ENCODE data around the gene CASP5.
A peak's percentile ranks its signal among the peaks of the same experiment; 100 is the strongest.

CASP5 gene

DNA sequence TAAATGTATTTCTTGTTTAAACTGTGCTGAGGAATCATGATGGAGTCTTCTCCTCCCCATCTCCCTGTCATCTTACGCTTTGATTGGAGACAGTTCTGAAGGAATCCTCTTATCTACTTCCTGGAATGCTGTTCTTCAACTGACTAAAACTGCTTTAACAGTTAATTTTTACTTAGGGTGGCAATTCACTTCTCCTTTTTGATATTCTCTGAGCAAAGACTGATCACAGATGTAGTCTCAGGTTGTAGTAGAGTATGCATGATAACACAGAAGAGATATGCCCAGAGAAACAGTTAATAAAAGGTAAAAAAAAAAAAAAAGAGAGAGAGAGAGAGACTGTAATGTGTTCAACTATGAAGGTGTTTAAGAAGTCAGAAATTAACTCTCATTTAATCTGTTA, 1.4 kb upstream of the CASP5 start:
- Histone ChIP-seq H3K27me3 (replicated peaks) (no peaks in the 10 kb centered on the region), H3K4me3 (ENCODE audit: low read depth, low read length) (no peak overlapping the region), H3K36me3 (replicated peaks) (no peaks in the 10 kb centered on the region), H3K27ac (no peak overlapping the region)
- TF ChIP-seq, protein P1, sequence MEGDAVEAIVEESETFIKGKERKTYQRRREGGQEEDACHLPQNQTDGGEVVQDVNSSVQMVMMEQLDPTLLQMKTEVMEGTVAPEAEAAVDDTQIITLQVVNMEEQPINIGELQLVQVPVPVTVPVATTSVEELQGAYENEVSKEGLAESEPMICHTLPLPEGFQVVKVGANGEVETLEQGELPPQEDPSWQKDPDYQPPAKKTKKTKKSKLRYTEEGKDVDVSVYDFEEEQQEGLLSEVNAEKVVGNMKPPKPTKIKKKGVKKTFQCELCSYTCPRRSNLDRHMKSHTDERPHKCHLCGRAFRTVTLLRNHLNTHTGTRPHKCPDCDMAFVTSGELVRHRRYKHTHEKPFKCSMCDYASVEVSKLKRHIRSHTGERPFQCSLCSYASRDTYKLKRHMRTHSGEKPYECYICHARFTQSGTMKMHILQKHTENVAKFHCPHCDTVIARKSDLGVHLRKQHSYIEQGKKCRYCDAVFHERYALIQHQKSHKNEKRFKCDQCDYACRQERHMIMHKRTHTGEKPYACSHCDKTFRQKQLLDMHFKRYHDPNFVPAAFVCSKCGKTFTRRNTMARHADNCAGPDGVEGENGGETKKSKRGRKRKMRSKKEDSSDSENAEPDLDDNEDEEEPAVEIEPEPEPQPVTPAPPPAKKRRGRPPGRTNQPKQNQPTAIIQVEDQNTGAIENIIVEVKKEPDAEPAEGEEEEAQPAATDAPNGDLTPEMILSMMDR (IDR thresholded peaks at IDR 0.05; ENCODE audit: low read depth, low read length, missing control alignments): no peak
- in situ Hi-C loops (cut with HindIII; ENCODE audit: low pct_ligation_motif_present, low sequenced_read_pairs): no loop called here
- no peak for DNase-seq

DNA sequence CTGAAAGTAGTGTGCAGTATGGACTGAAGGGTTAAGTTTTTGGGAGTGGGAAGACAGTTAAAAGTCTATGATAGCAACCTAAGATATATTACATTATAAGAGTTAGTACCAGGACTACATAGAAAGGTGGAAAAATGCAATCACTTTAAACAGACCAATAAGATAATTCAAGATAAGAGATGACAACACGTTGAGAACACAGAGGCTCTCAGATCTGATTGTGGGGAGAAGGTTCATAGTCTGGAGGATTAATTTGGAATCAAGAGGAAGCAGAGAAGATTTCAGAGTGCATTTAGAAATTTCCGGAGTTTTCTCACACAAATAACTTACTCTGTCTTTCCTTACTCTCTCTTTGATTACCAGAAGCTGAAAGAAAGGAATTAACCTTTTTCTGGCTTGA, 441 bp downstream of the CASP5 start:
- TF ChIP-seq, protein P1 (IDR thresholded peaks at IDR 0.05; ENCODE audit: low read depth, low read length, missing control alignments): no peak
- DNase-seq: no peak
- Histone ChIP-seq H3K27ac (no peak overlapping the region), H3K4me3 (ENCODE audit: low read depth, low read length) (no peak overlapping the region), H3K36me3 (replicated peaks) (no peaks in the 10 kb centered on the region), H3K27me3 (replicated peaks) (no peaks in the 10 kb centered on the region)
- in situ Hi-C loops (cut with HindIII; ENCODE audit: low pct_ligation_motif_present, low sequenced_read_pairs): no loop called here

DNA sequence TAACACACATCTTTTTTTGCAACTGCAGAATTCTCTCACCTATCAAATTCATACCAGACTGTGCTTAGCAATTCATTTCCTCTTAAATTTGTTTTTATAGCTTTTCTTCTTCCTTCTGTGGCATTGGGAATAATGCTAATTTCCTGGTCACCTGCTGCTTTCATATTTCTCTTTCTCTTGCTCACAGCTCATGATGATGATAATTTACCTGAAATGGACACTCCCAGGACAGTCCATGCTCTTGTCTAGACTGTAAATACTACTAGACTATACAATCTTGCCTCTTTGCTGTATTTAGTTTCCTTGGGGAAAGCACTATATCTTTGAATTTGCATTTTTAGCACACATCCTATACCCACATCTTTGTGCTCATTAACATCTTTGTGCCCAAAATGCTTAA, 15.5 kb downstream of the CASP5 start:
- no peaks in the 10 kb centered on the region for H3K36me3 ChIP-seq (replicated peaks)
- no peak for DNase-seq
- H3K27me3 ChIP-seq (replicated peaks): no peaks in the 10 kb centered on the region
- TF ChIP-seq, protein P1 (IDR thresholded peaks at IDR 0.05; ENCODE audit: low read depth, low read length, missing control alignments): no peak
- H3K4me3 ChIP-seq (ENCODE audit: low read depth, low read length): no peak overlapping the region
- in situ Hi-C loops (cut with HindIII; ENCODE audit: low pct_ligation_motif_present, low sequenced_read_pairs): no loop called here
- no peak overlapping the region for H3K27ac ChIP-seq

DNA sequence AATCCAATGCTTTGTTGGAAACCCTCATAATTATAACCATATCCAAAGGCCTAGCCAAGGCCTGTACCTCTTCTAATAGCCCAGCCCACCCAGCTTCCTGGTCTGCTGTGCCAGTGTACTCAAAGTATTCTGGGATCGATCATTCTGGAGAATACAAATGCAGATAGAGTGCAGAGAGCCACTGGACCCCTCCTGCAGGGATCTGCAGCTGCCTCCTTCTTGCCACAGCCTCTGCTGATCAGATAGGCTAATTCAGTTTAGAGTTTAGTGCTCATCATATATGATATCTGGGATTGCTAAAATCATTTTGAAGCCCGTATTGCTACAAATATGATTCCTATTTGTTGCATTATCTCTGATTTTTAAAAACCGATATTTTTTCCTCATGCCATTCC, 17.5 kb downstream of the CASP5 start:
- Histone ChIP-seq H3K27me3 (replicated peaks) (no peaks in the 10 kb centered on the region), H3K36me3 (replicated peaks) (no peaks in the 10 kb centered on the region), H3K27ac (no peak overlapping the region), H3K4me3 (ENCODE audit: low read depth, low read length) (no peak overlapping the region)
- DNase-seq: no peak
- TF ChIP-seq, protein P1 (IDR thresholded peaks at IDR 0.05; ENCODE audit: low read depth, low read length, missing control alignments): no peak
- in situ Hi-C loops (cut with HindIII; ENCODE audit: low pct_ligation_motif_present, low sequenced_read_pairs): no loop called here

DNA sequence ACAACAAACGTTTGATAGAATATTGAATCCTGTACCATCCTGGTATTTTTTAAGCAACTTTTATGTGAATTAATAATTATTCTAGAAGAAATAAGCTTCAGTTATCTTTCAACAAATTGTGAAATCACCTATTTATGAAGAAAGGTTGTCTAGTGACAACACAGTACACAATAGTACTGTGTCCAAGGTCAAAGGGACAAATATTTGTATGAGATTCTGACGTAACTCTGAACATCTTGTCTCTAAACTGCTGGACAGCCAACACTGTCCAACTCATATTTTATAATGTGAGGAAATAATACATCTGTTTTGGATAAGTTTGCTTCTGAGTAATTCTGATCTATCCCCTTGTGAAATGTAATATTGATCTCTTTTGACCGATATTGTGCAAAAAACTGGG, 18.9 kb downstream of the CASP5 start:
- H3K27ac ChIP-seq: no peak overlapping the region
- in situ Hi-C loops (cut with HindIII; ENCODE audit: low pct_ligation_motif_present, low sequenced_read_pairs): no loop called here
- DNase-seq: peak; percentile 5
- H3K4me3 ChIP-seq (ENCODE audit: low read depth, low read length): no peak overlapping the region
- H3K27me3 ChIP-seq (replicated peaks): no peaks in the 10 kb centered on the region
- TF ChIP-seq, protein P1 (IDR thresholded peaks at IDR 0.05; ENCODE audit: low read depth, low read length, missing control alignments): no peak
- H3K36me3 ChIP-seq (replicated peaks): no peaks in the 10 kb centered on the region

DNA sequence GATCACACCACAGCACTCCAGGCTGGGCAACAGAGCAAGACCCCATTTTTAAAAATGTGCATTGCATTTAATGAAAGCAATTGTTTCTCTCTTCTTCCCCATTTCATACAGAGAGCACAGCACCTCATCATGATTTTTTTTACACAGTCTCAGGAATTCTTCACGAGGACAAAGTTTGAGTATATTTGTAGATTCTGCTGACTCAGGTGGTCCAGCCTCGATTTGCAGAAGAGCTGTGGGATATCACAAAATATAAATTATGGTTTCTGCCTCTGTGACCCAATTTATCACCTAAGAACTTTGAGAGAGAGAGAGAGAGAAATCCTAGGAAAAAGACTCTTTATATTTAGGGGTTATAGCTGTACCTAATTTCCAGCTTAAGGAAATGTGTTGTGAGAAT, 19.8 kb downstream of the CASP5 start:
- TF ChIP-seq, protein P1 (IDR thresholded peaks at IDR 0.05; ENCODE audit: low read depth, low read length, missing control alignments): no peak
- Histone ChIP-seq H3K36me3 (replicated peaks) (no peaks in the 10 kb centered on the region), H3K4me3 (ENCODE audit: low read depth, low read length) (no peak overlapping the region), H3K27ac (no peak overlapping the region), H3K27me3 (replicated peaks) (no peaks in the 10 kb centered on the region)
- no peak for DNase-seq
- in situ Hi-C loops (cut with HindIII; ENCODE audit: low pct_ligation_motif_present, low sequenced_read_pairs): no loop called here
